ENCODE results near the gene GNA14. TPM values are rescaled to one million over a fixed set of nuclear protein-coding genes. Genes with fewer than 3 reads are reported as not detected.
"Not testable (repeated sequence)": the region's sequence is repeated elsewhere in the genome, so short reads cannot be mapped to it uniquely, and the experiment has no call there.

The GNA14 gene
- total and polyA plus RNA-seq, 4 donors, result 3.3 to 6.1 (median 4.9) TPM

- Histone ChIP-seq H3K4me1 (ENCODE audit: control insufficient read depth, insufficient read depth, low read length) (peaks cover 3% of the 10 kb centered on the region), H3K4me3 (ENCODE audit: low read depth, low read length) (no peak overlapping the region), H3K27me3 (ENCODE audit: control insufficient read depth, insufficient read depth, low read length) (no peaks in the 10 kb centered on the region), H3K27ac (ENCODE audit: low read depth, low read length) (no peak overlapping the region), H3K36me3 (ENCODE audit: control insufficient read depth, insufficient read depth, low read length) (no peaks in the 10 kb centered on the region), H3K9me3 (ENCODE audit: control insufficient read depth, insufficient read depth, low read length) (no peaks in the 10 kb centered on the region)
- 100% methylated on average over 2 of the region's 4 CpGs for WGBS (ENCODE audit: insufficient coverage)
- no peak for DNase-seq (ENCODE audit: low read depth in 4 of 6, low spot score in 6 of 6)
Measured at GRCh38 chr9:77593528-77593927, 54.6 kb downstream of the GNA14 start.

GRCh38 chr9:77592476-77592875, 55.6 kb downstream of the GNA14 start:
- peaks cover 3% of the 10 kb centered on the region for H3K4me1 ChIP-seq (ENCODE audit: control insufficient read depth, insufficient read depth, low read length)
- H3K27ac ChIP-seq (ENCODE audit: low read depth, low read length), result no peak overlapping the region
- no peak overlapping the region for H3K4me3 ChIP-seq (ENCODE audit: low read depth, low read length)
- no peak for DNase-seq (ENCODE audit: low read depth in 4 of 6, low spot score in 6 of 6)
- H3K9me3 ChIP-seq (ENCODE audit: control insufficient read depth, insufficient read depth, low read length), result no peaks in the 10 kb centered on the region
- H3K36me3 ChIP-seq (ENCODE audit: control insufficient read depth, insufficient read depth, low read length), result no peaks in the 10 kb centered on the region
- no peaks in the 10 kb centered on the region for H3K27me3 ChIP-seq (ENCODE audit: control insufficient read depth, insufficient read depth, low read length)
- WGBS (ENCODE audit: insufficient coverage), result 93% methylated on average over 2 of the region's 2 CpGs

GRCh38 chr9:77589046-77589795, 58.9 kb downstream of the GNA14 start:
- no peak overlapping the region for H3K27ac ChIP-seq (ENCODE audit: low read depth, low read length)
- H3K4me3 ChIP-seq (ENCODE audit: low read depth, low read length), result no peak overlapping the region
- no peaks in the 10 kb centered on the region for H3K27me3 ChIP-seq (ENCODE audit: control insufficient read depth, insufficient read depth, low read length)
- no peaks in the 10 kb centered on the region for H3K9me3 ChIP-seq (ENCODE audit: control insufficient read depth, insufficient read depth, low read length)
- peaks cover 3% of the 10 kb centered on the region for H3K4me1 ChIP-seq (ENCODE audit: control insufficient read depth, insufficient read depth, low read length)
- 94% methylated on average over 2 of the region's 6 CpGs for WGBS (ENCODE audit: insufficient coverage)
- DNase-seq (ENCODE audit: low read depth in 4 of 6, low spot score in 6 of 6), result no peak
- no peaks in the 10 kb centered on the region for H3K36me3 ChIP-seq (ENCODE audit: control insufficient read depth, insufficient read depth, low read length)

GRCh38 chr9:77588271-77588937, 59.7 kb downstream of the GNA14 start:
- Histone ChIP-seq H3K27ac (ENCODE audit: low read depth, low read length) (no peak overlapping the region), H3K4me1 (ENCODE audit: control insufficient read depth, insufficient read depth, low read length) (peaks cover 1% of the 10 kb centered on the region), H3K36me3 (ENCODE audit: control insufficient read depth, insufficient read depth, low read length) (no peaks in the 10 kb centered on the region), H3K4me3 (ENCODE audit: low read depth, low read length) (no peak overlapping the region), H3K27me3 (ENCODE audit: control insufficient read depth, insufficient read depth, low read length) (no peaks in the 10 kb centered on the region), H3K9me3 (ENCODE audit: control insufficient read depth, insufficient read depth, low read length) (no peaks in the 10 kb centered on the region)
- DNase-seq (ENCODE audit: low read depth in 4 of 6, low spot score in 6 of 6), result peak in 1 of 6 donors; percentile 19
- WGBS (ENCODE audit: insufficient coverage), result 67% methylated on average over 1 of the region's 2 CpGs

- no peak overlapping the region for H3K27ac ChIP-seq (ENCODE audit: low read depth, low read length)
- 78% methylated on average over 2 of the region's 2 CpGs for WGBS (ENCODE audit: insufficient coverage)
- no peak for DNase-seq (ENCODE audit: low read depth in 4 of 6, low spot score in 6 of 6)
Measured at GRCh38 chr9:77587851-77588250, 60.3 kb downstream of the GNA14 start.

GRCh38 chr9:77587042-77587441, 61.1 kb downstream of the GNA14 start:
- H3K4me3 ChIP-seq (ENCODE audit: low read depth, low read length), result no peak overlapping the region
- no peak overlapping the region for H3K27ac ChIP-seq (ENCODE audit: low read depth, low read length)
- no peaks in the 10 kb centered on the region for H3K4me1 ChIP-seq (ENCODE audit: control insufficient read depth, insufficient read depth, low read length)
- no peaks in the 10 kb centered on the region for H3K36me3 ChIP-seq (ENCODE audit: control insufficient read depth, insufficient read depth, low read length)
- H3K27me3 ChIP-seq (ENCODE audit: control insufficient read depth, insufficient read depth, low read length), result no peaks in the 10 kb centered on the region
- H3K9me3 ChIP-seq (ENCODE audit: control insufficient read depth, insufficient read depth, low read length), result no peaks in the 10 kb centered on the region
- no peak for DNase-seq (ENCODE audit: low read depth in 4 of 6, low spot score in 6 of 6)

More at GRCh38 chr9:77587851-77588250, 60.3 kb downstream of the GNA14 start:
- Histone ChIP-seq H3K27me3 (ENCODE audit: control insufficient read depth, insufficient read depth, low read length) (no peaks in the 10 kb centered on the region), H3K4me3 (ENCODE audit: low read depth, low read length) (no peak overlapping the region), H3K36me3 (ENCODE audit: control insufficient read depth, insufficient read depth, low read length) (no peaks in the 10 kb centered on the region), H3K4me1 (ENCODE audit: control insufficient read depth, insufficient read depth, low read length) (no peaks in the 10 kb centered on the region), H3K9me3 (ENCODE audit: control insufficient read depth, insufficient read depth, low read length) (no peaks in the 10 kb centered on the region)

GRCh38 chr9:77586591-77586990, 61.5 kb downstream of the GNA14 start:
- no peaks in the 10 kb centered on the region for H3K27me3 ChIP-seq (ENCODE audit: control insufficient read depth, insufficient read depth, low read length)
- no peak overlapping the region for H3K4me3 ChIP-seq (ENCODE audit: low read depth, low read length)
- no peak for DNase-seq (ENCODE audit: low read depth in 4 of 6, low spot score in 6 of 6)
- 97% methylated on average over 10 of the region's 12 CpGs for WGBS (ENCODE audit: insufficient coverage)
- H3K27ac ChIP-seq (ENCODE audit: low read depth, low read length), result no peak overlapping the region
- no peaks in the 10 kb centered on the region for H3K36me3 ChIP-seq (ENCODE audit: control insufficient read depth, insufficient read depth, low read length)
- no peaks in the 10 kb centered on the region for H3K4me1 ChIP-seq (ENCODE audit: control insufficient read depth, insufficient read depth, low read length)
- no peaks in the 10 kb centered on the region for H3K9me3 ChIP-seq (ENCODE audit: control insufficient read depth, insufficient read depth, low read length)

GRCh38 chr9:77585335-77585786, 62.8 kb downstream of the GNA14 start:
- no peaks in the 10 kb centered on the region for H3K9me3 ChIP-seq (ENCODE audit: control insufficient read depth, insufficient read depth, low read length)
- H3K27ac ChIP-seq (ENCODE audit: low read depth, low read length), result no peak overlapping the region
- no peaks in the 10 kb centered on the region for H3K27me3 ChIP-seq (ENCODE audit: control insufficient read depth, insufficient read depth, low read length)
- DNase-seq (ENCODE audit: low read depth in 4 of 6, low spot score in 6 of 6), result no peak
- H3K36me3 ChIP-seq (ENCODE audit: control insufficient read depth, insufficient read depth, low read length), result no peaks in the 10 kb centered on the region
- no CpG with 5 or more reads among the region's 2 CpGs for WGBS (ENCODE audit: insufficient coverage)
- no peaks in the 10 kb centered on the region for H3K4me1 ChIP-seq (ENCODE audit: control insufficient read depth, insufficient read depth, low read length)
- no peak overlapping the region for H3K4me3 ChIP-seq (ENCODE audit: low read depth, low read length)

GRCh38 chr9:77584927-77585326, 63.2 kb downstream of the GNA14 start:
- not testable (repeated sequence) for H3K36me3 ChIP-seq (ENCODE audit: control insufficient read depth, insufficient read depth, low read length); H3K4me3 ChIP-seq (ENCODE audit: low read depth, low read length); H3K27me3 ChIP-seq (ENCODE audit: control insufficient read depth, insufficient read depth, low read length); H3K27ac ChIP-seq (ENCODE audit: low read depth, low read length); DNase-seq (ENCODE audit: low read depth in 4 of 6, low spot score in 6 of 6); H3K4me1 ChIP-seq (ENCODE audit: control insufficient read depth, insufficient read depth, low read length); H3K9me3 ChIP-seq (ENCODE audit: control insufficient read depth, insufficient read depth, low read length)
- WGBS (ENCODE audit: insufficient coverage), result 100% methylated on average over 1 of the region's 4 CpGs

Measured in spinal cord (tissue), 10 donors.